Sigmoid colon (tissue), 7 donors: ENCODE measurements around the gene MEIOB. TPM values are rescaled to one million over a fixed set of nuclear protein-coding genes. Genes with fewer than 3 reads are reported as not detected.

Experiments
- DNase-seq: peaks from one replicate; pipeline ENCODE4 v3.0.0-alpha.2; 2019
- H3K27ac ChIP-seq, 4 donors: fragments of 200-600 bp; sonication (generic); one replicate each; pipeline ENCODE4 v1.5.1; 2016 to 2019; ENCODE audit warnings: mild to moderate bottlenecking in 1 of 4
- H3K27me3 ChIP-seq, 3 donors: fragments of 200-600 bp; sonication (generic); one replicate each; pipeline ENCODE4 v1.5.1; 2019; ENCODE audit warnings: mild to moderate bottlenecking in 1 of 3
- H3K36me3 ChIP-seq, 4 donors: fragments of 200-600 bp; sonication (generic); one replicate each; pipeline ENCODE4 v1.5.1; 2016 to 2019
- H3K4me1 ChIP-seq, 4 donors: fragments of 200-600 bp; sonication (generic); one replicate each; pipeline ENCODE4 v1.5.1; 2017 to 2019
- H3K4me3 ChIP-seq, 4 donors: fragments of 200-600 bp; sonication (generic); one replicate each; pipeline ENCODE4 v1.5.1; 2017 to 2019; ENCODE audit warnings: mild to moderate bottlenecking in 2 of 4, moderate library complexity in 1 of 4
- H3K9me3 ChIP-seq, 4 donors: fragments of 200-600 bp in 3 of 4; sonication (generic) in 3 of 4; one replicate each; pipeline versions ENCODE4 v1.5.1 to v1.6.1; 2013 to 2019
- EP300 ChIP-seq, 4 donors: sonication (generic); formaldehyde crosslinking; IDR thresholded peaks; one replicate each; pipeline ENCODE4 v1.6.1; 2017; ENCODE audit warnings: antibody characterized with exemption in 4 of 4
- POLR2A ChIP-seq, 2 donors: fragments of 450-650 bp; IDR thresholded peaks; one replicate each; pipeline ENCODE4 v1.6.1; 2016; ENCODE audit warnings: antibody characterized with exemption in 2 of 2, mild to moderate bottlenecking in 2 of 2, moderate library complexity in 2 of 2
- POLR2AphosphoS5 ChIP-seq, 4 donors: sonication (generic); formaldehyde crosslinking; IDR thresholded peaks; one replicate each; pipeline ENCODE4 v1.6.1; 2017; ENCODE audit warnings: antibody characterized with exemption in 4 of 4
- WGBS, 2 donors: extraction: QIAGEN DNeasy Blood & Tissue Kit; methylation state at CpG; one replicate each; pipeline ENCODE4 v1.1.7; 2013; 5-methylcytosine and 5-hydroxymethylcytosine counted together
- intact Hi-C: fragments of 100-400 bp; cut with DNase I; formaldehyde crosslinking; loops from one replicate; pipeline ENCODE4 v1.15.1; 2023
- polyA plus RNA-seq, 3 donors: library from polyadenylated mRNA; stranded (reverse); fragments of 200-250 nt; gene quantifications; one replicate each; pipeline ENCODE4 v1.2.3, GENCODE V29; 2013
- total RNA-seq, 4 donors: library from RNA; depleted of rRNA; stranded (reverse); fragments of >200 nt; gene quantifications; one replicate each; pipeline ENCODE4 v1.1.0, GENCODE V29; 2016
- TF ChIP-seq, protein P1 (sequence below), 4 experiments: fragments of 450-650 bp in 3 of 4; fragments of 200-600 bp in 1 of 4; IDR thresholded peaks; one replicate each; pipeline ENCODE4 v1.5.1; 2016 to 2019; ENCODE audit warnings: antibody characterized with exemption in 4 of 4, mild to moderate bottlenecking in 3 of 4, moderate library complexity in 2 of 4
- donor health status: healthy with polysubstance abuse.
- donor health status: Bipolar disorder and iron deficiency.
- donor health status: healthy.

The MEIOB gene
- total and polyA plus RNA-seq, 7 donors = 0.10 TPM; not detected in 6

DNA sequence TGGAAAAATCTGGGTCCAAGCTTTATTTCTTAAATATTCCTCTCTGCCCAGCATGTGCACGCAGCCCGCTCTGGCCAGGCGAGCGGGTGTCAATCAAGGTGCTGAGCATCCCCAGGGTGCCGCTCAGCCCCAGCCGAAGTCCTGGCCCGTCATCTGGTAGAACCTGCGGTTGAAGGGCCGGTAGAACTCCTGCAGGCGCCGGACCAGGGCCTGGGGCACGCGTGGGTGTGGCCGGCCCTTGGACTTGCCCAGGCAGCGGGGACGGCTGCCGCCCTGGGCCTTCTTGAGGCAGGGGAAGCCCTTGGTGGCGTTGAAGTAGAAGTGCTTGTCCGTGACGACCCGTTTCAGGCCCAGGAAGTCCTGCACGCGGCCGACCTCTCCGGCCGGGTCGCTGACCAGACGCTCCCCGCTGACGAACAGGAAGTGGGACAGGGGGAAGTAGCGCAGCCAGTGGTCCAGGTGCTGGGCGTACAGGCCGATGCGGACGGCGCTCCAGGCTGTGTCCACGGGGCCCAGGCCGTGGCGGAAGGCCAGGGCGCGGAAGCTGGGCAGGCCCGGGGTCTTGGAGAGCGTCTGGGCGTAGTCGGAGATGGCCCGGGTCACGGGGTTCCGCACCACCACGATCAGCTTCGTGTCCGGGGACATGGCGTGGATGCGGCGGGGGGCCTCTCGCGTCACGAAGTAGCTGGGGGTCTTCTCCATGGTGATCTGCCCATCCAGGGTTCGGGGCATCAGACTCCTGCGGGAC, 39.7 kb upstream of the MEIOB start:
- Histone ChIP-seq H3K36me3 (no peaks in the 10 kb centered on the region), H3K4me1 (no peaks in the 10 kb centered on the region), H3K27ac (no peak overlapping the region), H3K4me3 (no peak overlapping the region), H3K27me3 (peaks cover 7 to 71% (median 33%) of the 10 kb centered on the region in 3 donors), H3K9me3 (no peaks in the 10 kb centered on the region)
- no peak for DNase-seq
- TF ChIP-seq, protein P1, sequence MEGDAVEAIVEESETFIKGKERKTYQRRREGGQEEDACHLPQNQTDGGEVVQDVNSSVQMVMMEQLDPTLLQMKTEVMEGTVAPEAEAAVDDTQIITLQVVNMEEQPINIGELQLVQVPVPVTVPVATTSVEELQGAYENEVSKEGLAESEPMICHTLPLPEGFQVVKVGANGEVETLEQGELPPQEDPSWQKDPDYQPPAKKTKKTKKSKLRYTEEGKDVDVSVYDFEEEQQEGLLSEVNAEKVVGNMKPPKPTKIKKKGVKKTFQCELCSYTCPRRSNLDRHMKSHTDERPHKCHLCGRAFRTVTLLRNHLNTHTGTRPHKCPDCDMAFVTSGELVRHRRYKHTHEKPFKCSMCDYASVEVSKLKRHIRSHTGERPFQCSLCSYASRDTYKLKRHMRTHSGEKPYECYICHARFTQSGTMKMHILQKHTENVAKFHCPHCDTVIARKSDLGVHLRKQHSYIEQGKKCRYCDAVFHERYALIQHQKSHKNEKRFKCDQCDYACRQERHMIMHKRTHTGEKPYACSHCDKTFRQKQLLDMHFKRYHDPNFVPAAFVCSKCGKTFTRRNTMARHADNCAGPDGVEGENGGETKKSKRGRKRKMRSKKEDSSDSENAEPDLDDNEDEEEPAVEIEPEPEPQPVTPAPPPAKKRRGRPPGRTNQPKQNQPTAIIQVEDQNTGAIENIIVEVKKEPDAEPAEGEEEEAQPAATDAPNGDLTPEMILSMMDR (IDR thresholded peaks at IDR 0.05) = no peak
- no peak for TF ChIP-seq EP300 (IDR thresholded peaks at IDR 0.05)
- no peak for TF ChIP-seq POLR2AphosphoS5 (IDR thresholded peaks at IDR 0.05)
- TF ChIP-seq POLR2A (IDR thresholded peaks at IDR 0.05) = no peak
- 86 to 90% methylated on average over 59 of the region's 59 CpGs for WGBS, 2 donors
- intact Hi-C loops = no loop called here

DNA sequence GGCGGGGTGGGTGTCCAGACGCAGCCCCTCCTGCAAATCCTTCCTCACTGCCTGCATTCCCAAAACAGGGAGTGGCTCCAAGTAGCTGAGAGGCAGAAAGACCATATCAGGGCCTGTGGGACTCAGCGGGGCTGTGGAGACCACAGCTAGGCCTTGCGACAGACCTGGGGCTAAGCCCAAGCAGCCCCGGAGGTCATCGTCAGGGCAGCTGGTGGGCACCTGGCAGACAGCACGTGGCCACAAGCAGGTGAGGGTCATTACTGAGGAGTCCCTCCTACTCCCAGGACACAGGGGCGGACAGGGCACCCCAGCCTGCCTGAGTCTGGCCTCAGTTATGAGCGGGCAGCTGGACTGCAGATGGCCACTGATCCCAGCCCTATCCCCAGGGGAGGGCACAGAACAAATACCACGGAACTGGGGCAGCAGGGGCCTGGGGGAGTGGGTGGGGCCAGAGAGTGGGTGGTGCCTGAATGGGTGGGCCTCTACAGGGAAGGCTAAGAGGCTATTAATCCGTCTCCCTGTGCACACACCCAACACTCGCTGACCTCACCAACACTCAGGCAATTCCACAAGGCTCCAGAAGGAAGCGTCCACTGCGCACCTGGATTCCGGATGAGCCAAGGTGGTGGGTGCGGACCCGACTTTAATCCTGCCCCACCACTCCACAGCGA, 37.7 kb upstream of the MEIOB start:
- 40 to 69% methylated on average over 18 of the region's 18 CpGs for WGBS, 2 donors
- H3K4me1 ChIP-seq = no peaks in the 10 kb centered on the region
- TF ChIP-seq EP300 (IDR thresholded peaks at IDR 0.05) = no peak
- TF ChIP-seq, protein P1 (IDR thresholded peaks at IDR 0.05) = no peak
- no peak for TF ChIP-seq POLR2AphosphoS5 (IDR thresholded peaks at IDR 0.05)
- TF ChIP-seq POLR2A (IDR thresholded peaks at IDR 0.05) = no peak
- peaks cover 3 to 58% (median 26%) of the 10 kb centered on the region in 3 donors for H3K27me3 ChIP-seq
- H3K4me3 ChIP-seq = no peak overlapping the region
- DNase-seq = no peak
- no peaks in the 10 kb centered on the region for H3K9me3 ChIP-seq
- intact Hi-C loops = no loop called here
- no peaks in the 10 kb centered on the region for H3K36me3 ChIP-seq
- H3K27ac ChIP-seq = no peak overlapping the region

DNA sequence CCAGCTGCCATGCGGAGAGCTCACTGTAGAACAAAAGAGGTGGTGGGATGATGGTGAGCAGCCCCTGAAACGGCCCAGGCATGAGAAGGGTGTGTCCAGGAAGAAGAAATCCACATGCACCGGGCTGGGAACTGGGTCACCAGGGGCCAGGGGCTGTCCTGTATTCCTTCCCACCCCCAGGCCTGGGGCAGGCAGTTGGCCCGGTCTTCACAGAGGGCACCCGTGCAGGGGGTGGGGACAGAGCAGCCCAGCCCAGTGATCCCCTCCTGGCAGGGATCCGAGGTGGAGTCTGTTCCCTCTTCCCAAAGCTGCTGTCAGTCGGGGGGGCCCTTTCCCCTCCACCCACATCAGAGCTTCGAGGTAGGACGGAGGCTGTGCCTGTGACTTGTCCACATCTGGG, 37.0 kb upstream of the MEIOB start:
- TF ChIP-seq, protein P1 (IDR thresholded peaks at IDR 0.05) = no peak
- TF ChIP-seq POLR2A (IDR thresholded peaks at IDR 0.05) (no peak), EP300 (IDR thresholded peaks at IDR 0.05) (no peak), POLR2AphosphoS5 (IDR thresholded peaks at IDR 0.05) (no peak)
- Histone ChIP-seq H3K27ac (no peak overlapping the region), H3K4me1 (no peaks in the 10 kb centered on the region), H3K4me3 (no peak overlapping the region), H3K27me3 (peaks cover 3 to 57% (median 26%) of the 10 kb centered on the region in 3 donors), H3K9me3 (no peaks in the 10 kb centered on the region), H3K36me3 (no peaks in the 10 kb centered on the region)
- DNase-seq = no peak
- 51 to 64% methylated on average over 9 of the region's 9 CpGs for WGBS, 2 donors
- intact Hi-C loops = no loop called here

DNA sequence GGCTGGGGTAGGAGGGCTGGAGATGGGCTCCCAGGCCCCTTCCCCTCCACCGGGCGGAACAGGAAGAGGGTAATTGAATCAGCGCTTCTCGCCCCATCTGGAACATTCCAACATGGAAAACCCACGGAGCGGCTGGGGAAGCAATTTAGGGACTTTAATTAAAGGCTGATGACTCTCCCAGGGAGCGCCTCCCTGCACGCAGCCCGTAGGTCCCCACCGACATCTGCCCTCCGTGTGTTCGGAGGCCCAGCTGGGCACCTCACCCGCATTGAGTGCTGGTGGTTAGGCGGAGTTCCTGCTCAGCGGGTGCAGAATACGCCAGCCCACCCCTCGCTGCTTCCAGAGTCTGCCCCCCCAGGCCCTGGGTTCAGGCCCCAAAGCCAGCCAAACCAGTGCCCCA, 36.2 kb upstream of the MEIOB start:
- H3K36me3 ChIP-seq = no peaks in the 10 kb centered on the region
- TF ChIP-seq EP300 (IDR thresholded peaks at IDR 0.05) = no peak
- no peak for TF ChIP-seq POLR2A (IDR thresholded peaks at IDR 0.05)
- TF ChIP-seq, protein P1 (IDR thresholded peaks at IDR 0.05) = no peak
- no peak for TF ChIP-seq POLR2AphosphoS5 (IDR thresholded peaks at IDR 0.05)
- intact Hi-C loops = no loop called here
- peaks cover 3 to 57% (median 26%) of the 10 kb centered on the region in 3 donors for H3K27me3 ChIP-seq
- no peak overlapping the region for H3K4me3 ChIP-seq
- no peak overlapping the region for H3K27ac ChIP-seq
- no peaks in the 10 kb centered on the region for H3K9me3 ChIP-seq
- no peaks in the 10 kb centered on the region for H3K4me1 ChIP-seq
- WGBS, 2 donors = 60 to 70% methylated on average over 17 of the region's 17 CpGs
- DNase-seq = no peak
